CD4-positive, CD25-positive, alpha-beta regulatory T cell (primary cell): ENCODE measurements around the gene TMEM187. TPM values are rescaled to one million over a fixed set of nuclear protein-coding genes. Genes with fewer than 3 reads are reported as not detected.
"Not testable (repeated sequence)": the region's sequence is repeated elsewhere in the genome, so short reads cannot be mapped to it uniquely, and the experiment has no call there.

ENCODE experiments used
- ATAC-seq, 2 donors: fragments of 150-1000 bp; cut with Tn5 transposase; one replicate each; pipeline ENCODE4 v1.10.0; 2021; ENCODE audit warnings: low read depth in 2 of 2, moderate number of reproducible peaks in 2 of 2, moderate library complexity in 1 of 2
- DNase-seq, 3 donors: peaks; one replicate each; pipeline versions ENCODE4 v3.0.0 to v3.0.0-alpha.2; 2012 to 2022; ENCODE audit warnings: mixed read lengths in 1 of 3
- H3K27ac ChIP-seq: one replicate; pipeline ENCODE4 v1.7.0; 2013; ENCODE audit warnings: mild to moderate bottlenecking, low read length; ENCODE audit not compliant: insufficient read depth, poor library complexity, severe bottlenecking
- H3K27me3 ChIP-seq: one replicate; pipeline ENCODE4 v1.7.0; 2013; ENCODE audit warnings: low read length; ENCODE audit not compliant: control insufficient read depth, insufficient read depth
- H3K36me3 ChIP-seq: one replicate; pipeline ENCODE4 v1.7.0; 2013; ENCODE audit warnings: mild to moderate bottlenecking, low read length, moderate library complexity; ENCODE audit not compliant: control insufficient read depth, insufficient read depth
- H3K4me1 ChIP-seq: 2 replicates; pipeline ENCODE4 v1.7.0; 2013; ENCODE audit warnings: mild to moderate bottlenecking, low read length; ENCODE audit not compliant: insufficient read depth, control insufficient read depth, poor library complexity, severe bottlenecking
- H3K4me3 ChIP-seq: one replicate; pipeline ENCODE4 v1.7.0; 2013; ENCODE audit warnings: low read depth, mild to moderate bottlenecking, low read length, moderate library complexity
- H3K9me3 ChIP-seq, 2 experiments: 1 replicate in 1 of 2; 2 replicates in 1 of 2; pipeline ENCODE4 v1.7.0; 2013; ENCODE audit warnings: low read length in 2 of 2, mild to moderate bottlenecking in 1 of 2, moderate library complexity in 1 of 2; ENCODE audit not compliant: control insufficient read depth in 2 of 2
- H3K27ac Mint-ChIP-seq, 3 donors: one replicate each; pipeline ENCODE4 v1.8.0; 2020 to 2022; ENCODE audit warnings: mild to moderate bottlenecking in 3 of 3, mixed read lengths in 3 of 3, moderate library complexity in 2 of 3
- H3K27me3 Mint-ChIP-seq: one replicate; pipeline ENCODE4 v1.8.0; 2022; ENCODE audit warnings: mild to moderate bottlenecking, mixed read lengths
- H3K36me3 Mint-ChIP-seq: one replicate; pipeline ENCODE4 v1.8.0; 2020; ENCODE audit warnings: mixed read lengths
- H3K4me1 Mint-ChIP-seq, 4 donors: one replicate each; pipeline ENCODE4 v1.8.0; 2020 to 2022; ENCODE audit warnings: mixed read lengths in 4 of 4, mild to moderate bottlenecking in 1 of 4
- H3K4me3 Mint-ChIP-seq, 4 donors: one replicate each; pipeline ENCODE4 v1.8.0; 2020 to 2022; ENCODE audit warnings: mild to moderate bottlenecking in 4 of 4, mixed read lengths in 4 of 4, moderate library complexity in 3 of 4
- H3K9me3 Mint-ChIP-seq, 7 donors: one replicate each; pipeline ENCODE4 v1.8.0; 2020 to 2022; ENCODE audit warnings: mixed read lengths in 7 of 7, mild to moderate bottlenecking in 3 of 7, moderate library complexity in 2 of 7
- polyA plus RNA-seq, 4 donors: library from polyadenylated mRNA; unstranded; fragments of 300-500 nt; fragmentation: Illumina TruSeq; gene quantifications; one replicate each; pipeline ENCODE4 v1.2.3, GENCODE V29; 2021
- total RNA-seq: library from RNA; stranded (reverse); gene quantifications from one replicate; pipeline ENCODE4 v1.2.3, GENCODE V29; 2022

TMEM187 gene
- total and polyA plus RNA-seq, 5 donors from 2014 or later: 6.0 to 21.0 (median 17.3) TPM

DNA sequence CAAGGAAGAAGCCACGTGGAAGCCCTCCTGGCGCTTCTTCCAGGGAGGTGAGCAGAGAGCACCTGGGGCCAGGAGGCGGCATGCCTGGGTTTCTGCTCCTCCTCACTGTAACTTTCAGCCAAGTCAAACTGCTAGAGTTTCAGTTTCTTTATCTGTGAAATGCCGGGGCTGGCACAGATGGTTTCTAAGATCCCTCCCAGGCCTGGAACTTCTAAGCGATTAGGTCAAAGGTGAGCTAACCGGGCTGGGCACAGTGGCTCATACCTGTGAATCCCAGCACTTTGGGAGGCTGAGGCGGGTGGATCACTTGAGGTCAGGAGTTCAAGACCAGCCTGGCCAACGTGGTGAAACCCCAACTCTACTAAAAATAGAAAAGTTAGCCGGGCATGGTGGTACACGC is 7.8 kb downstream of the TMEM187 start:
- peak in 1 of 3 donors; percentile 50 for DNase-seq
- not testable (repeated sequence) for H3K9me3 ChIP-seq, H3K9me3 Mint-ChIP-seq, H3K27me3 Mint-ChIP-seq, H3K4me3 ChIP-seq, H3K36me3 Mint-ChIP-seq, H3K27me3 ChIP-seq, H3K36me3 ChIP-seq
- peak overlapping the region; percentile 83 for H3K27ac ChIP-seq
- peak overlapping the region; percentile 95 to 99 (median 96) for H3K27ac Mint-ChIP-seq
- ATAC-seq: peak; percentile 65 to 67
- H3K4me1 ChIP-seq: peaks cover 46% of the 10 kb centered on the region
- H3K4me1 Mint-ChIP-seq: peaks cover 5 to 53% (median 13%) of the 10 kb centered on the region in 4 donors
- peak overlapping the region; percentile 79 to 93 (median 85) for H3K4me3 Mint-ChIP-seq

DNA sequence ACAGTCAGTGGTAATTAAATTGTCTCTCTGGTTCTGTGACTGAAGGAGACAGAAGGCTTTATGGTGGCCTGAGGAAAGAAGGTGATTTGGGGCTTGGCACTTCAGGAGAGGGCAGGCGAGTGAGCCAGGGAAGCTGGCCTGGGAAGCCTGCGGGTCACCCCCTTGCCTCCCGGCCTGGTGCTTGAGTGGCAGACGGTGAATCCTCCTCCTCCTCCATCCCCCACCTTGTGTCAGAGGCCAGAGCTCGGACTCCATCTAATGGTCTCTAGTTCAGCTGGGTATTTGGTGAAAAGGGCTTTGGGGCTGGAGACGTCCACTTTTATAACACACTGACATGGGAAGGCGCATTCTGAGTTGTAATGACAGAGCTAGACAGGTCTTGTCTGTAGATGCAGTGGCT is 8.7 kb downstream of the TMEM187 start:
- peaks cover 0 to 3% (median 0%) of the 10 kb centered on the region in 7 donors for H3K9me3 Mint-ChIP-seq
- H3K4me3 Mint-ChIP-seq: peak overlapping the region; percentile 74 to 89 (median 84)
- peaks cover 5 to 55% (median 12%) of the 10 kb centered on the region in 4 donors for H3K4me1 Mint-ChIP-seq
- ATAC-seq: no peak
- peak overlapping the region; percentile 96 to 99 (median 96) for H3K27ac Mint-ChIP-seq
- no peaks in the 10 kb centered on the region for H3K9me3 ChIP-seq
- no peaks in the 10 kb centered on the region for H3K27me3 ChIP-seq
- no peaks in the 10 kb centered on the region for H3K36me3 Mint-ChIP-seq
- no peaks in the 10 kb centered on the region for H3K27me3 Mint-ChIP-seq
- no peak for DNase-seq
- H3K27ac ChIP-seq: peak overlapping the region; percentile 83
- peaks cover 47% of the 10 kb centered on the region for H3K4me1 ChIP-seq
- H3K36me3 ChIP-seq: no peaks in the 10 kb centered on the region
- peak overlapping the region; percentile 53 for H3K4me3 ChIP-seq

GRCh38 chrX:153981771-153982533 is 9.4 kb downstream of the TMEM187 start:
- DNase-seq: peak; percentile 44 to 82 (median 51)
- Histone ChIP-seq H3K4me1 (peaks cover 47% of the 10 kb centered on the region), H3K9me3 (no peaks in the 10 kb centered on the region), H3K4me3 (peak overlapping the region; percentile 53), H3K36me3 (no peaks in the 10 kb centered on the region), H3K27ac (peak overlapping the region; percentile 83), H3K27me3 (no peaks in the 10 kb centered on the region)
- peaks cover 0 to 1% (median 0%) of the 10 kb centered on the region in 7 donors for H3K9me3 Mint-ChIP-seq
- no peaks in the 10 kb centered on the region for H3K36me3 Mint-ChIP-seq
- H3K4me3 Mint-ChIP-seq: peak overlapping the region; percentile 74 to 89 (median 84)
- H3K4me1 Mint-ChIP-seq: peaks cover 1 to 57% (median 12%) of the 10 kb centered on the region in 4 donors
- peak; percentile 12 to 26 for ATAC-seq
- H3K27me3 Mint-ChIP-seq: no peaks in the 10 kb centered on the region
- H3K27ac Mint-ChIP-seq: peak overlapping the region; percentile 96 to 99 (median 96)

GRCh38 chrX:153983321-153983801 is 10.8 kb downstream of the TMEM187 start:
- Mint-ChIP-seq H3K36me3 (no peaks in the 10 kb centered on the region), H3K4me1 (peaks cover 0 to 58% (median 12%) of the 10 kb centered on the region in 4 donors)

GRCh38 chrX:153984351-153985178 is 12.0 kb downstream of the TMEM187 start:
- Histone ChIP-seq H3K4me1 (peaks cover 47% of the 10 kb centered on the region), H3K27ac (peak overlapping the region; percentile 83), H3K4me3 (peak overlapping the region; percentile 15), H3K27me3 (no peaks in the 10 kb centered on the region), H3K9me3 (no peaks in the 10 kb centered on the region), H3K36me3 (no peaks in the 10 kb centered on the region)
- DNase-seq (peak in 2 of 3 donors; percentile 23 to 59), ATAC-seq (peak; percentile 14 to 15)
- peak overlapping the region; percentile 76 to 89 (median 82) for H3K4me3 Mint-ChIP-seq
- H3K36me3 Mint-ChIP-seq: no peaks in the 10 kb centered on the region
- peaks cover 0 to 62% (median 12%) of the 10 kb centered on the region in 4 donors for H3K4me1 Mint-ChIP-seq
- peak overlapping the region; percentile 94 to 98 (median 96) for H3K27ac Mint-ChIP-seq
- H3K27me3 Mint-ChIP-seq: no peaks in the 10 kb centered on the region
- H3K9me3 Mint-ChIP-seq: no peaks in the 10 kb centered on the region

More at GRCh38 chrX:153983321-153983801, 10.8 kb downstream of the TMEM187 start:
- DNase-seq: no peak
- no peak overlapping the region for H3K4me3 ChIP-seq
- Mint-ChIP-seq H3K27ac (peak overlapping the region; percentile 94 to 98 (median 96)), H3K9me3 (no peaks in the 10 kb centered on the region), H3K4me3 (peak overlapping the region; percentile 15 to 81 (median 65)), H3K27me3 (no peaks in the 10 kb centered on the region)
- no peaks in the 10 kb centered on the region for H3K36me3 ChIP-seq
- H3K27ac ChIP-seq: peak overlapping the region; percentile 83
- no peaks in the 10 kb centered on the region for H3K27me3 ChIP-seq
- peaks cover 47% of the 10 kb centered on the region for H3K4me1 ChIP-seq
- H3K9me3 ChIP-seq: no peaks in the 10 kb centered on the region
- no peak for ATAC-seq

DNA sequence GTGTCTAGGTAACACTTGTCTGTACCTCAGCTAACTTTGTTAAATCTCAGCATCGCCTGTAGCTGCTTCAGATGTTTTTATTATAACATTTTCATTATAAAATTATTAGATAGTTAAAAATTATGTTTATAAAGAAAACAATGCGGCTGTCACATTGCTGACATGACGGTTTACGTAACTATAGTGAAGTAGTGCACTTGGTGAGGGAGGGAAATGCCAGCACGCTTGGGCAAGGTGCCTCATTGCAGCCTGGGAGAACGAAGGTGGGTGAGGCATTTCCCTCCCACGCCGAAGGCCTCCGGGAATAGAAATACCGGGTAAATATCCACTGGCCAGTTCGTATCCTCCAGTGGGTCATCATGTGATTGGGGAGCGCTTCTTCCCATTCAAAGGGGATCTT is 15.9 kb downstream of the TMEM187 start:
- no peak overlapping the region for H3K4me3 ChIP-seq
- Mint-ChIP-seq H3K4me1 (peaks cover 0 to 38% (median 5%) of the 10 kb centered on the region in 4 donors), H3K27me3 (no peaks in the 10 kb centered on the region), H3K36me3 (no peaks in the 10 kb centered on the region), H3K27ac (no peak overlapping the region), H3K9me3 (no peaks in the 10 kb centered on the region), H3K4me3 (no peak overlapping the region)
- no peaks in the 10 kb centered on the region for H3K9me3 ChIP-seq
- DNase-seq (no peak), ATAC-seq (no peak)
- no peaks in the 10 kb centered on the region for H3K36me3 ChIP-seq
- H3K4me1 ChIP-seq: peaks cover 18% of the 10 kb centered on the region
- H3K27ac ChIP-seq: no peak overlapping the region
- H3K27me3 ChIP-seq: no peaks in the 10 kb centered on the region

DNA sequence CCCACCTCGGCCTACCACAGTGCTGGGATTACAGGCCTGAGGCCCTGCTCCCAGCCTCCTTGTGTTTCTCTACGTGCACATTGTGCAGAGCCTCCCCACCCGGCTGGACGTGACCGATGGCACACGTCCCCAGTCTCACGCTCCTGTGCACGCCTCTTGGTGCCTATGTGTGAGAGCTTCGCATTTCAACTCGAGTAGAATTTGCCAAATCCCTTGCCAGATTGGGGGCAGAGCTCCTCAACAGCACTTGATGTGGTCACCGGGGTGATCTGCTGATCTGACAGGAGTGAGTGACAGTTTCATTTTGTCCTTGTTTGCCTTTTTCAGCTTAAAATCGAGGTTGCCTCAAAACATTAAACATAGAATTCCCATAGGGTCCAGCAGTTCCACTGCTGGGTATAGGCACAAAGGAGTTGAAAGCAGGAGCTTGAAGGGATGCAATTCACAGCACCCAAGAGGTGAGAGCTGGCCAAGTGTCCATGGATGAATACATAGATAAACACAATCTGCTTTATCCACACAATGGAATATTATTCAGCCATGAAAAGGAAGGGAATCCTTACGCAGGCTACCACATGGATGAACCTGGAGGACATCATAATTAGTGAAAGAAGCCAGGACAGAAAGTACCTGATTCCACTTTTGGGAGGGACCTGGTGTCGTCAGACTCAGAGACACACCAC is 17.6 kb downstream of the TMEM187 start:
- Mint-ChIP-seq H3K27ac (peak overlapping the region in 1 of 3 donors; percentile 75), H3K36me3 (no peaks in the 10 kb centered on the region)

More for the DNA sequence above, 17.6 kb downstream of the TMEM187 start:
- no peak overlapping the region for H3K4me3 ChIP-seq
- H3K27me3 ChIP-seq: no peaks in the 10 kb centered on the region
- no peaks in the 10 kb centered on the region for H3K36me3 ChIP-seq
- H3K9me3 ChIP-seq: no peaks in the 10 kb centered on the region
- H3K9me3 Mint-ChIP-seq: no peaks in the 10 kb centered on the region
- peaks cover 0 to 21% (median 0%) of the 10 kb centered on the region in 4 donors for H3K4me1 Mint-ChIP-seq
- H3K27ac ChIP-seq: no peak overlapping the region
- peaks cover 3% of the 10 kb centered on the region for H3K4me1 ChIP-seq
- ATAC-seq (no peak), DNase-seq (no peak)
- H3K27me3 Mint-ChIP-seq: no peaks in the 10 kb centered on the region
- H3K4me3 Mint-ChIP-seq: peak overlapping the region in 1 of 4 donors; percentile 11
